Body of pancreas (tissue), 4 donors: ENCODE data around the gene ROBO2.

ENCODE experiments used
- CTCF ChIP-seq, 7 experiments: fragments of 450-650 bp in 4 of 7; fragments of 200-600 bp in 3 of 7; sonication (generic) in 3 of 7; IDR thresholded peaks; one replicate each; pipeline ENCODE4 v1.5.1; 2016 to 2019; ENCODE audit warnings: antibody characterized with exemption in 7 of 7
- POLR2A ChIP-seq, 3 donors: fragments of 450-650 bp; IDR thresholded peaks; one replicate each; pipeline ENCODE4 v1.6.1; 2016; ENCODE audit warnings: antibody characterized with exemption in 3 of 3, mild to moderate bottlenecking in 2 of 3

DNA sequence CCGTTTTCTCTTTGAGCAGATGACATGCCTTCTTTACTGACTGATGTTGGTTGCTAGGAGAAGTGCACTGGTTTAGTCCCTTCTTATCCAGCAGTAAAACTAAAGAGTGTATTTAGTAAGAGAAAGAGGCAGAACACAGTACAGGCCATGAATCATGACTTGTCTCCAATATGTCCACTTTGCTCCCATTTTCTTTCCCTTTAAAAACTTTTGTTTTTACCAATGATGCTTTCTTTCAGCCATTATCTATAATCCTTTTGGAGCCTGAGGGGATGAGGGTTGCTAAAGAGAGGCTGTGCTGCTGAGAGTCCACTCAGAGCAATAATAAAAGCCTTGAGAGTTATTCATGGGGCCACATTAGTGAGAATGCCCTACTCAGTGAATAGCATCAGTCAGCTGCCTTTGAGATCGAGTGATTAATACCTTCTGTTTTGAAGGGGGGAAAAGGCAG is 12.2 kb downstream of the ROBO2 start:
- TF ChIP-seq CTCF (IDR thresholded peaks at IDR 0.05), result no peak
- no peak for TF ChIP-seq POLR2A (IDR thresholded peaks at IDR 0.05)
